ENCODE results near the gene NEDD4L. TPM values are rescaled to one million over a fixed set of nuclear protein-coding genes. Genes with fewer than 3 reads are reported as not detected.

Gene NEDD4L
- total and polyA plus RNA-seq, 2 experiments from 2014 or later, result 36.2 to 72.3 TPM

- TF ChIP-seq, protein P1, sequence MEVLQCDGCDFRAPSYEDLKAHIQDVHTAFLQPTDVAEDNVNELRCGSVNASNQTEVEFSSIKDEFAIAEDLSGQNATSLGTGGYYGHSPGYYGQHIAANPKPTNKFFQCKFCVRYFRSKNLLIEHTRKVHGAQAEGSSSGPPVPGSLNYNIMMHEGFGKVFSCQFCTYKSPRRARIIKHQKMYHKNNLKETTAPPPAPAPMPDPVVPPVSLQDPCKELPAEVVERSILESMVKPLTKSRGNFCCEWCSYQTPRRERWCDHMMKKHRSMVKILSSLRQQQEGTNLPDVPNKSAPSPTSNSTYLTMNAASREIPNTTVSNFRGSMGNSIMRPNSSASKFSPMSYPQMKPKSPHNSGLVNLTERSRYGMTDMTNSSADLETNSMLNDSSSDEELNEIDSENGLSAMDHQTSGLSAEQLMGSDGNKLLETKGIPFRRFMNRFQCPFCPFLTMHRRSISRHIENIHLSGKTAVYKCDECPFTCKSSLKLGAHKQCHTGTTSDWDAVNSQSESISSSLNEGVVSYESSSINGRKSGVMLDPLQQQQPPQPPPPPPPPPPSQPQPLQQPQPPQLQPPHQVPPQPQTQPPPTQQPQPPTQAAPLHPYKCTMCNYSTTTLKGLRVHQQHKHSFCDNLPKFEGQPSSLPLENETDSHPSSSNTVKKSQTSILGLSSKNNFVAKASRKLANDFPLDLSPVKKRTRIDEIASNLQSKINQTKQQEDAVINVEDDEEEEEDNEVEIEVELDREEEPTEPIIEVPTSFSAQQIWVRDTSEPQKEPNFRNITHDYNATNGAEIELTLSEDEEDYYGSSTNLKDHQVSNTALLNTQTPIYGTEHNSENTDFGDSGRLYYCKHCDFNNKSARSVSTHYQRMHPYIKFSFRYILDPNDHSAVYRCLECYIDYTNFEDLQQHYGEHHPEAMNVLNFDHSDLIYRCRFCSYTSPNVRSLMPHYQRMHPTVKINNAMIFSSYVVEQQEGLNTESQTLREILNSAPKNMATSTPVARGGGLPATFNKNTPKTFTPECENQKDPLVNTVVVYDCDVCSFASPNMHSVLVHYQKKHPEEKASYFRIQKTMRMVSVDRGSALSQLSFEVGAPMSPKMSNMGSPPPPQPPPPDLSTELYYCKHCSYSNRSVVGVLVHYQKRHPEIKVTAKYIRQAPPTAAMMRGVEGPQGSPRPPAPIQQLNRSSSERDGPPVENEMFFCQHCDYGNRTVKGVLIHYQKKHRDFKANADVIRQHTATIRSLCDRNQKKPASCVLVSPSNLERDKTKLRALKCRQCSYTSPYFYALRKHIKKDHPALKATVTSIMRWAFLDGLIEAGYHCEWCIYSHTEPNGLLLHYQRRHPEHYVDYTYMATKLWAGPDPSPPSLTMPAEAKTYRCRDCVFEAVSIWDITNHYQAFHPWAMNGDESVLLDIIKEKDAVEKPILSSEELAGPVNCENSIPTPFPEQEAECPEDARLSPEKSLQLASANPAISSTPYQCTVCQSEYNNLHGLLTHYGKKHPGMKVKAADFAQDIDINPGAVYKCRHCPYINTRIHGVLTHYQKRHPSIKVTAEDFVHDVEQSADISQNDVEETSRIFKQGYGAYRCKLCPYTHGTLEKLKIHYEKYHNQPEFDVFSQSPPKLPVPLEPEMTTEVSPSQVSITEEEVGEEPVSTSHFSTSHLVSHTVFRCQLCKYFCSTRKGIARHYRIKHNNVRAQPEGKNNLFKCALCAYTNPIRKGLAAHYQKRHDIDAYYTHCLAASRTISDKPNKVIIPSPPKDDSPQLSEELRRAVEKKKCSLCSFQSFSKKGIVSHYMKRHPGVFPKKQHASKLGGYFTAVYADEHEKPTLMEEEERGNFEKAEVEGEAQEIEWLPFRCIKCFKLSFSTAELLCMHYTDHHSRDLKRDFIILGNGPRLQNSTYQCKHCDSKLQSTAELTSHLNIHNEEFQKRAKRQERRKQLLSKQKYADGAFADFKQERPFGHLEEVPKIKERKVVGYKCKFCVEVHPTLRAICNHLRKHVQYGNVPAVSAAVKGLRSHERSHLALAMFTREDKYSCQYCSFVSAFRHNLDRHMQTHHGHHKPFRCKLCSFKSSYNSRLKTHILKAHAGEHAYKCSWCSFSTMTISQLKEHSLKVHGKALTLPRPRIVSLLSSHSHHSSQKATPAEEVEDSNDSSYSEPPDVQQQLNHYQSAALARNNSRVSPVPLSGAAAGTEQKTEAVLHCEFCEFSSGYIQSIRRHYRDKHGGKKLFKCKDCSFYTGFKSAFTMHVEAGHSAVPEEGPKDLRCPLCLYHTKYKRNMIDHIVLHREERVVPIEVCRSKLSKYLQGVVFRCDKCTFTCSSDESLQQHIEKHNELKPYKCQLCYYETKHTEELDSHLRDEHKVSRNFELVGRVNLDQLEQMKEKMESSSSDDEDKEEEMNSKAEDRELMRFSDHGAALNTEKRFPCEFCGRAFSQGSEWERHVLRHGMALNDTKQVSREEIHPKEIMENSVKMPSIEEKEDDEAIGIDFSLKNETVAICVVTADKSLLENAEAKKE (CRISPR knock-in tag; IDR thresholded peaks at IDR 0.05), result peak; percentile 91
Observed at GRCh38 chr18:58069721-58070292, 25.8 kb downstream of the NEDD4L start (continued).

DNA sequence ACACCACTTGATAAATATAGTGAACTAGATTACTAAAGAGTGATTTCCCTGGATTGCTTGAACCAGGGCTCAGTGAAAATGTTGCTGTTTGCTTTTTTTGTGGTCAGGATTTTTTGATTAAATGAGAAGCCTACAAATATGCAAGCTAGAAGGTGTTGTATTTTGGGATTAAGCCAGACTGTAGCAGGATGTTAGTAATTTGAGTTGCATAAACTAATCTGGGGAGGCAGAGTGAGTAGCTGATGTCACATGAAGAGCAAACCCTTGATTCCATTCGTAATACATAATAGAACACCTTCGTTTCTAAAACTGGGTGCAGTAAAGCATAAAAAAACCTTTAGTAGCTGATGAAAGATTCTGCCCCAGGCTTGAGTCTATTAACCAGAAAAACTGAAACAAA, 32.0 kb downstream of the NEDD4L start:
- Mint-ChIP-seq H3K9me3 (no peaks in the 10 kb centered on the region), H3K4me1 (peaks cover 26% of the 10 kb centered on the region), H3K27ac (0 out of 2 replicates have a peak overlapping the region, but pooled peaks have one; percentile 6), H3K36me3 (ENCODE audit: low read depth) (peaks cover 2% of the 10 kb centered on the region; the same call in 2 of the 3 replicates), H3K27me3 (ENCODE audit: insufficient read depth, low read depth, poor library complexity) (peaks cover 2% of the 10 kb centered on the region), H3K4me3 (no peak overlapping the region)
- H3K4me2 ChIP-seq, result no peak overlapping the region
- ATAC-seq (no peak), DNase-seq (ENCODE audit: low spot score) (no peak)
- H2AFZ ChIP-seq, result no peak overlapping the region
- H3K4me3 ChIP-seq, result no peak overlapping the region
- H4K20me1 ChIP-seq (replicated peaks; ENCODE audit: insufficient read depth), result no peaks in the 10 kb centered on the region; the same call in none of the 2 replicates
- H3K27ac ChIP-seq (ENCODE audit: low read depth), result no peak overlapping the region
- peaks cover 3% of the 10 kb centered on the region; the same call in 1 of the 2 replicates for H3K4me1 ChIP-seq (ENCODE audit: insufficient read depth)
- H3K27me3 ChIP-seq (ENCODE audit: insufficient read depth), result no peaks in the 10 kb centered on the region
- no peaks in the 10 kb centered on the region for H3K36me3 ChIP-seq (ENCODE audit: insufficient read depth)
- no peaks in the 10 kb centered on the region for H3K9me2 ChIP-seq (ENCODE audit: insufficient read depth)
- H3K79me2 ChIP-seq (replicated peaks; ENCODE audit: insufficient read depth), result peaks cover 91% of the 10 kb centered on the region
- H3F3A ChIP-seq (replicated peaks; ENCODE audit: low read depth), result no peaks in the 10 kb centered on the region
- TF ChIP-seq JUNB (IDR thresholded peaks at IDR 0.05; ENCODE audit: unreplicated experiment) (no peak), ZNF114 (CRISPR knock-in tag; IDR thresholded peaks at IDR 0.05) (no peak), CREB1 (CRISPR knock-in tag; IDR thresholded peaks at IDR 0.05; ENCODE audit: low read depth) (no peak), ETS1 (IDR thresholded peaks at IDR 0.05) (no peak), STAT1 (IDR thresholded peaks at IDR 0.05; ENCODE audit: unreplicated experiment) (no peak)
- TF ChIP-seq, protein P1 (CRISPR knock-in tag; IDR thresholded peaks at IDR 0.05), result no peak
